AG04449 (cell line): ENCODE measurements around the gene CTSZ.

Experiments
- CTCF ChIA-PET: fragments of 350-600 bp; formaldehyde crosslinking; extraction: SDS; loops from one replicate; lab custom pipeline; 2021; ENCODE audit warnings: antibody characterized with exemption; lab: Yijun Ruan, JAX
- POLR2A ChIA-PET: fragments of 400-600, 350-600 bp; formaldehyde crosslinking; extraction: SDS; loops from one replicate; lab custom pipeline; 2020; ENCODE audit warnings: antibody characterized with exemption, inconsistent platforms; lab: Yijun Ruan, JAX
- DNase-seq: peaks from one replicate; pipeline ENCODE4 v3.0.0-alpha.2; 2010; ENCODE audit warnings: low read depth, low spot score
- H3K4me3 ChIP-seq: 2 replicates; pipeline ENCODE4 v1.5.1; 2011; ENCODE audit warnings: low read depth, mild to moderate bottlenecking, control low read depth, low read length
- TF ChIP-seq, protein P1 (sequence below): IDR thresholded peaks from one replicate; pipeline ENCODE4 v1.5.1; 2011; ENCODE audit warnings: mild to moderate bottlenecking, moderate library complexity, low read length, control low read depth, inconsistent platforms; ENCODE audit not compliant: insufficient read depth; ENCODE audit errors: missing control alignments

CTSZ gene

GRCh38 chr20:59025086-59025485 lies 18.0 kb upstream of the CTSZ start:
- H3K4me3 ChIP-seq, result no peak overlapping the region
- TF ChIP-seq, protein P1, sequence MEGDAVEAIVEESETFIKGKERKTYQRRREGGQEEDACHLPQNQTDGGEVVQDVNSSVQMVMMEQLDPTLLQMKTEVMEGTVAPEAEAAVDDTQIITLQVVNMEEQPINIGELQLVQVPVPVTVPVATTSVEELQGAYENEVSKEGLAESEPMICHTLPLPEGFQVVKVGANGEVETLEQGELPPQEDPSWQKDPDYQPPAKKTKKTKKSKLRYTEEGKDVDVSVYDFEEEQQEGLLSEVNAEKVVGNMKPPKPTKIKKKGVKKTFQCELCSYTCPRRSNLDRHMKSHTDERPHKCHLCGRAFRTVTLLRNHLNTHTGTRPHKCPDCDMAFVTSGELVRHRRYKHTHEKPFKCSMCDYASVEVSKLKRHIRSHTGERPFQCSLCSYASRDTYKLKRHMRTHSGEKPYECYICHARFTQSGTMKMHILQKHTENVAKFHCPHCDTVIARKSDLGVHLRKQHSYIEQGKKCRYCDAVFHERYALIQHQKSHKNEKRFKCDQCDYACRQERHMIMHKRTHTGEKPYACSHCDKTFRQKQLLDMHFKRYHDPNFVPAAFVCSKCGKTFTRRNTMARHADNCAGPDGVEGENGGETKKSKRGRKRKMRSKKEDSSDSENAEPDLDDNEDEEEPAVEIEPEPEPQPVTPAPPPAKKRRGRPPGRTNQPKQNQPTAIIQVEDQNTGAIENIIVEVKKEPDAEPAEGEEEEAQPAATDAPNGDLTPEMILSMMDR, result no peak
- no peak for DNase-seq
- ChIA-PET POLR2A (no interaction called here), CTCF (no interaction called here)

GRCh38 chr20:59024111-59024530 lies 17.1 kb upstream of the CTSZ start:
- DNase-seq, result no peak
- ChIA-PET POLR2A (no interaction called here), CTCF (no interaction called here)
- TF ChIP-seq, protein P1, result no peak
- no peak overlapping the region for H3K4me3 ChIP-seq

GRCh38 chr20:59023616-59024015 lies 16.6 kb upstream of the CTSZ start:
- DNase-seq, result no peak
- POLR2A ChIA-PET, result no interaction called here
- TF ChIP-seq, protein P1, result no peak
- H3K4me3 ChIP-seq, result no peak overlapping the region
- CTCF ChIA-PET, result no interaction called here

GRCh38 chr20:59022754-59023153 lies 15.7 kb upstream of the CTSZ start:
- DNase-seq, result no peak
- CTCF ChIA-PET, result interaction anchor here (1.3 kb wide), 2 partner anchors 12 to 153 kb away, joined by 3 to 4 read pairs; no protein-coding TSS in a partner anchor
- no peak overlapping the region for H3K4me3 ChIP-seq
- POLR2A ChIA-PET, result no interaction called here
- TF ChIP-seq, protein P1, result no peak

GRCh38 chr20:59020938-59021551 lies 14.0 kb upstream of the CTSZ start:
- no peak overlapping the region for H3K4me3 ChIP-seq
- DNase-seq, result no peak
- POLR2A ChIA-PET, result no interaction called here
- CTCF ChIA-PET, result interaction anchor here (1.3 kb wide), 2 partner anchors 11 to 153 kb away, joined by 3 to 4 read pairs; no protein-coding TSS in a partner anchor
- TF ChIP-seq, protein P1, result no peak

DNA sequence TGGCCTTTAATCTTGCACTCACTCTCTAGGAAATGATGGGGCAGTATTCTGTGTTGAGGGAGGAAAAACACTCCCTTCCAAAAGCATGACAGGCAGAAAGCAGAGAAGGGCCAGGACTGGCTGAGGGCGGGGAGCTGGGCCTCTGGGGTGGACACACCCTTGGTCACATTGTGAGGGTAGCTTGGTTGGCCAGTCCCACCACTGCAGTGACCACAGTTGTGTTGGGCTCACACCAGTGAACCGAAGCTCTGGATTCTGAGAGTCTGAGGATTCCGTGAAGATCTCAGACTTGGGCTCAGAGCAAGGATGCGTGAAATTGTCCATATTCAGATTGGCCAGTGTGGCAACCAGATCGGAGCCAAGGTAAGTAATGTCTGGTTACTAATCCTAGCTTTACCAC lies 12.2 kb upstream of the CTSZ start, which contains the start of gene TUBB1:
Gene TUBB1 (plus strand): TSS at position 213 of the 400 bp plus-strand sequence. CDS start 94 bp downstream, at position 307.
- DNase-seq, result no peak
- TF ChIP-seq, protein P1, result no peak
- CTCF ChIA-PET, result interaction anchor here (1.4 to 1.5 kb wide), 3 partner anchors 9 to 150 kb away, joined by 3 to 4 read pairs (median 4); no protein-coding TSS in a partner anchor
- POLR2A ChIA-PET, result interaction anchor here (1.1 to 2.1 kb wide), 2 partner anchors 10 to 13 kb away, joined by 3 to 9 read pairs; partner anchors contain the start of gene ATP5F1E
- no peak within 1 kb of the TSS for H3K4me3 ChIP-seq
